MM.1S (cell line): ENCODE results near the gene ECPAS.

Experiments used
- DNase-seq: peaks from one replicate; pipeline ENCODE4 v3.0.0-alpha.2; 2015
- H2AFZ ChIP-seq: fragments of 300-600 bp; sonication (generic); 2 replicates; pipeline ENCODE4 v1.6.0; 2016; ENCODE audit warnings: antibody characterized with exemption, low read length
- H3F3A ChIP-seq: fragments of 300-600 bp; sonication (generic); 2 replicates; pipeline ENCODE4 v1.6.1; 2016; ENCODE audit warnings: mild to moderate bottlenecking, antibody characterized with exemption, low read length, moderate library complexity, mixed read lengths; ENCODE audit not compliant: insufficient read depth
- H3K27ac ChIP-seq: fragments of 300-600 bp; sonication (generic); 2 replicates; pipeline ENCODE4 v1.5.1; 2016; ENCODE audit warnings: mild to moderate bottlenecking, low read length
- H3K27me3 ChIP-seq: fragments of 300-600 bp; sonication (generic); replicated peaks from 2 replicates; pipeline ENCODE4 v1.6.0; 2016; ENCODE audit warnings: low read length; ENCODE audit not compliant: insufficient read depth
- H3K36me3 ChIP-seq: fragments of 300-600 bp; sonication (generic); replicated peaks from 2 replicates; pipeline ENCODE4 v1.6.1; 2016; ENCODE audit warnings: mild to moderate bottlenecking, low read length, mixed read lengths; ENCODE audit not compliant: insufficient read depth
- H3K4me1 ChIP-seq: fragments of 300-600 bp; sonication (generic); 2 replicates; pipeline ENCODE4 v1.6.1; 2016; ENCODE audit warnings: low read length, mixed read lengths
- H3K4me2 ChIP-seq: fragments of 300-600 bp; sonication (generic); 2 replicates; pipeline ENCODE4 v1.6.0; 2016; ENCODE audit warnings: low read depth, low read length
- H3K4me3 ChIP-seq: fragments of 300-600 bp; sonication (generic); 2 replicates; pipeline ENCODE4 v1.5.1; 2016; ENCODE audit warnings: low read length, mixed read lengths
- H3K79me2 ChIP-seq: fragments of 300-600 bp; sonication (generic); 2 replicates; pipeline ENCODE4 v1.6.1; 2016; ENCODE audit warnings: mixed run types, low read length, mixed read lengths
- H3K9ac ChIP-seq: fragments of 300-600 bp; sonication (generic); 2 replicates; pipeline ENCODE4 v1.6.1; 2016; ENCODE audit warnings: low read length, mixed read lengths
- H3K9me2 ChIP-seq: fragments of 300-600 bp; sonication (generic); replicated peaks from 2 replicates; pipeline ENCODE4 v1.6.1; 2016; ENCODE audit warnings: mild to moderate bottlenecking, low read length, mixed read lengths; ENCODE audit not compliant: insufficient read depth
- H3K9me3 ChIP-seq: fragments of 300-600 bp; sonication (generic); replicated peaks from 2 replicates; pipeline ENCODE4 v1.6.1; 2016; ENCODE audit warnings: mild to moderate bottlenecking, low read length, mixed read lengths; ENCODE audit not compliant: insufficient read depth
- H4K20me1 ChIP-seq: fragments of 300-600 bp; sonication (generic); 2 replicates; pipeline ENCODE4 v1.6.1; 2016; ENCODE audit warnings: mild to moderate bottlenecking, low read length, moderate library complexity, mixed read lengths; ENCODE audit not compliant: insufficient read depth
- EZH2 ChIP-seq: fragments of 300-600 bp; sonication (generic); optimal IDR thresholded peaks from 2 replicates; pipeline ENCODE3; 2017; ENCODE audit warnings: low read depth, mild to moderate bottlenecking, antibody characterized with exemption, low read length, mixed read lengths
- EZH2phosphoT487 ChIP-seq: fragments of 300-600 bp; sonication (generic); IDR thresholded peaks from 2 replicates; pipeline ENCODE4 v1.6.1; 2018; ENCODE audit warnings: antibody characterized with exemption, low read length
- TF ChIP-seq, protein P1 (sequence below): fragments of 300-600 bp; sonication (generic); IDR thresholded peaks from 2 replicates; pipeline ENCODE4 v1.5.1; 2016; ENCODE audit warnings: antibody characterized with exemption, low read length, mixed read lengths

ECPAS gene

DNA sequence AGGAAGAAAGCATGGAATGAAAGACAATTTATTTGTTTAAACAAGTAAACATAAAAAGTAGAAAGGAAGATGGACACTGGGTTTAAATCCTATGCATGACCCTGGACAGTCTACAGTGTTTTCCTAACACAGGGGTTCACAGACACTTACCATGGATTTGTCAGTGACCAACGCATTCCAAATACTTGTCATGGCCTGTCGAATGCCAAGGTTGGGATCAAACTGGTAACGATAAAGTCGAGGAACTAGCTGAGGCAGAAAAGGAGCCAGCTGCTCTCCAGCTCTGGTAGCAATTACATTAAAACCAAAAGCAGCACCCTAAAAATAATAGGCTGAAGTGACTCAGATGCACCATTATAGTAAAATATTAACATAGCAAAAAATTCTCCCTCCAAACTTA is 94.8 kb downstream of the ECPAS start:
- H3K36me3 ChIP-seq: peaks cover 32% of the 10 kb centered on the region; the same call in 1 of the 2 replicates
- no peak overlapping the region for H3K27ac ChIP-seq
- no peaks in the 10 kb centered on the region for H4K20me1 ChIP-seq
- H3K9me3 ChIP-seq: no peaks in the 10 kb centered on the region
- no peaks in the 10 kb centered on the region for H3K27me3 ChIP-seq
- H3K9ac ChIP-seq: no peak overlapping the region
- H3K4me1 ChIP-seq: no peaks in the 10 kb centered on the region
- TF ChIP-seq EZH2phosphoT487 (no peak), EZH2 (no peak)
- TF ChIP-seq, protein P1, sequence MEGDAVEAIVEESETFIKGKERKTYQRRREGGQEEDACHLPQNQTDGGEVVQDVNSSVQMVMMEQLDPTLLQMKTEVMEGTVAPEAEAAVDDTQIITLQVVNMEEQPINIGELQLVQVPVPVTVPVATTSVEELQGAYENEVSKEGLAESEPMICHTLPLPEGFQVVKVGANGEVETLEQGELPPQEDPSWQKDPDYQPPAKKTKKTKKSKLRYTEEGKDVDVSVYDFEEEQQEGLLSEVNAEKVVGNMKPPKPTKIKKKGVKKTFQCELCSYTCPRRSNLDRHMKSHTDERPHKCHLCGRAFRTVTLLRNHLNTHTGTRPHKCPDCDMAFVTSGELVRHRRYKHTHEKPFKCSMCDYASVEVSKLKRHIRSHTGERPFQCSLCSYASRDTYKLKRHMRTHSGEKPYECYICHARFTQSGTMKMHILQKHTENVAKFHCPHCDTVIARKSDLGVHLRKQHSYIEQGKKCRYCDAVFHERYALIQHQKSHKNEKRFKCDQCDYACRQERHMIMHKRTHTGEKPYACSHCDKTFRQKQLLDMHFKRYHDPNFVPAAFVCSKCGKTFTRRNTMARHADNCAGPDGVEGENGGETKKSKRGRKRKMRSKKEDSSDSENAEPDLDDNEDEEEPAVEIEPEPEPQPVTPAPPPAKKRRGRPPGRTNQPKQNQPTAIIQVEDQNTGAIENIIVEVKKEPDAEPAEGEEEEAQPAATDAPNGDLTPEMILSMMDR: no peak
- no peak overlapping the region for H3K4me3 ChIP-seq
- H3K9me2 ChIP-seq: no peaks in the 10 kb centered on the region
- H2AFZ ChIP-seq: no peak overlapping the region
- H3K79me2 ChIP-seq: no peaks in the 10 kb centered on the region; the same call in 1 of the 2 replicates
- no peaks in the 10 kb centered on the region for H3F3A ChIP-seq
- no peak overlapping the region for H3K4me2 ChIP-seq
- no peak for DNase-seq

DNA sequence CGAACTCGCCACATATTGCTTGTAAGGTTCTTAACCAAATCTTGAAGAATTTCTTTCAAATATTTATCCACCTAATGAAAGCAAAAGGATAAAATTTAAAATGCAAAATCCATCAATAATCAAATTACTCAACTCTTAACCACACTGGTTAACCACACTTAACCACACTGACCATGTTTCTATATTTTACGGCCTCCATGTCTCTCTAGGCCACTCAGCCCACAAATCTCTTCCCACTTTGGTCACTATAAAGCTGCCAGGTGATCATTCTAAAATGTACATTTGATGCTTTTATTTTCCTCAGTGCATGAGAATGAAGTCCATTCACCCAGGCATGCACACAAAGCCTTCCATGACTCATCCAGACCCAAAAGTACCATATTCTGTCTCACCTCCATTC is 97.8 kb downstream of the ECPAS start:
- no peaks in the 10 kb centered on the region for H3K27me3 ChIP-seq
- no peaks in the 10 kb centered on the region for H3K9me2 ChIP-seq
- no peak overlapping the region for H3K9ac ChIP-seq
- TF ChIP-seq EZH2 (no peak), EZH2phosphoT487 (no peak)
- TF ChIP-seq, protein P1: no peak
- no peak overlapping the region for H3K27ac ChIP-seq
- no peaks in the 10 kb centered on the region for H3K4me1 ChIP-seq
- H3F3A ChIP-seq: no peaks in the 10 kb centered on the region
- no peak overlapping the region for H3K4me2 ChIP-seq
- H3K4me3 ChIP-seq: no peak overlapping the region
- DNase-seq: no peak
- H3K36me3 ChIP-seq: peaks cover 19% of the 10 kb centered on the region; the same call in 1 of the 2 replicates
- no peaks in the 10 kb centered on the region for H3K9me3 ChIP-seq
- H3K79me2 ChIP-seq: no peaks in the 10 kb centered on the region
- H4K20me1 ChIP-seq: no peaks in the 10 kb centered on the region
- no peak overlapping the region for H2AFZ ChIP-seq

GRCh38 chr9:111381006-111381405 is 103.2 kb downstream of the ECPAS start:
- Histone ChIP-seq H2AFZ (no peak overlapping the region), H3K9me2 (no peaks in the 10 kb centered on the region), H3K27ac (no peak overlapping the region), H3K4me1 (no peaks in the 10 kb centered on the region), H3K79me2 (no peaks in the 10 kb centered on the region), H3K9ac (no peak overlapping the region), H3K4me2 (no peak overlapping the region), H3F3A (no peaks in the 10 kb centered on the region), H3K36me3 (peaks cover 9% of the 10 kb centered on the region; the same call in 1 of the 2 replicates), H3K9me3 (no peaks in the 10 kb centered on the region), H3K4me3 (no peak overlapping the region), H4K20me1 (no peaks in the 10 kb centered on the region), H3K27me3 (no peaks in the 10 kb centered on the region)
- DNase-seq: no peak
- TF ChIP-seq EZH2phosphoT487: no peak
- TF ChIP-seq, protein P1: no peak
- no peak for TF ChIP-seq EZH2
